ENCODE measurements around the gene ANKRD40.

The ANKRD40 gene

GRCh38 chr17:50696365-50696879 lies 11.3 kb downstream of the ANKRD40 start:
- no peak for DNase-seq (ENCODE audit: low read depth)
- no peak for TF ChIP-seq CTCF (IDR thresholded peaks at IDR 0.05; ENCODE audit: low read depth, low read length)
- no peak for TF ChIP-seq POLR2A (IDR thresholded peaks at IDR 0.05; ENCODE audit: extremely low read depth, insufficient read length)
- TF ChIP-seq, protein P1, sequence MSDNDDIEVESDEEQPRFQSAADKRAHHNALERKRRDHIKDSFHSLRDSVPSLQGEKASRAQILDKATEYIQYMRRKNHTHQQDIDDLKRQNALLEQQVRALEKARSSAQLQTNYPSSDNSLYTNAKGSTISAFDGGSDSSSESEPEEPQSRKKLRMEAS (IDR thresholded peaks at IDR 0.05; ENCODE audit: low read depth, low read length) = no peak
- TF ChIP-seq MYC (IDR thresholded peaks at IDR 0.05; ENCODE audit: low read depth, low read length) = no peak
- no peak overlapping the region for H3K4me3 ChIP-seq (ENCODE audit: low read depth, low read length)

DNA sequence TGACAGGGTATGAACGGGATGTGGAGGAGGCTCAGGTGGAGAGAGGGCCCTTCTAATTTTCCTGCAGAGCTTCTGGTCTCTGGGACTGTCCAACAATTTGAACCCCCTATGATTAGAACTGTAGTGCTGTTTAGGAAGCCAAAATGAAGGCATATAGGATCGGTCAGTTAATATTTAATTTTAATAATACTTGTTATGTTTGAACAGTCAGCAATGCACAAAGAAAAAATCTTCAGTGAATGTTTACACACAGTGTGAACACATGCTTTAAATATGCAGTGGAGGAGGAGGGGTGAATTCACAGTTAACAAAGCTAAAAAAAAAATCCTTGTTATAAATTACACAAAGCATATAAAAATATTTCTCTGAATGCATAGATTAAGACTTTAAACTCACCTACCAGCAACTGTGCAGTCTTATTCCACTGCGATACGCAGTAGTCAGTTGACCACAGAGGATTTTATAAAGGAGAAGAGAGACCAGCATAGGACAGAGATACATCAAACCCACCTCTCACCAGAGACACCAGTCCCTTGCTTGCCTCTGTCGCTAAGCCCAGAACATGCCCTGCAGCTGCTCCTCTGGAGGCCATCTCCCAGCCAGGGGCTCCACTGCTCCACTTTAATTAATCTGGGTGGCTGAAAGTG lies 14.6 kb downstream of the ANKRD40 start:
- no peak for TF ChIP-seq POLR2A (IDR thresholded peaks at IDR 0.05; ENCODE audit: extremely low read depth, insufficient read length)
- TF ChIP-seq, protein P1 (IDR thresholded peaks at IDR 0.05; ENCODE audit: low read depth, low read length) = no peak
- no peak for TF ChIP-seq CTCF (IDR thresholded peaks at IDR 0.05; ENCODE audit: low read depth, low read length)
- TF ChIP-seq MYC (IDR thresholded peaks at IDR 0.05; ENCODE audit: low read depth, low read length) = no peak
- DNase-seq (ENCODE audit: low read depth) = no peak
- H3K4me3 ChIP-seq (ENCODE audit: low read depth, low read length) = no peak overlapping the region

DNA sequence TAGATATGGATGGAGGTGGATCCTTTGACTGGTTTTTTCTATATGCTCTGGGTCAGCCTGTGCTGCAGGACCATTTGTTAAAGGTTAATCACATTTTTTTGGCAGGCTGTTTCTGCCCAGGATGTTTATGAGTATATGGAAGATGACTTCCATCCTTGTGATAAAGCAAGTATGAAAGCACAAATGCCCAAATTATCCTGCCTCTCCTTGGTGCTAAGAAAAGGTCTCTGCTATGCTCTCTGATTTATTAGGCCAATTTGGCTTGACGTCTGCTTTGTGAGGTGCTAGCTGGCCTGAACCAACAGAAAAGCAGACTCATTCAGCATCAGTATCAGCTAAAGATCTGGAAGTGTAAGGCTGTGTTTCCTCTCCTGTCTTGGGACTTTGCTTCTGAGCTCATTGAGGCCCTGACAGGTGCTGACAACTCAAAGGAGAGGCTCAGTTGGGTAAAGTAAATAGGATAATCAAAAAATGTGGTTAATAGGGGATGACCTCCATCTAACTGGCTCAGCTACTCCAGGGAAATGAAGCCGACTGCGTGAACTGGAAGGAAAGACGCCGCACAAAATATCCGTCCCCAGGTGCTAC lies 15.2 kb downstream of the ANKRD40 start:
- no peak for DNase-seq (ENCODE audit: low read depth)
- no peak for TF ChIP-seq MYC (IDR thresholded peaks at IDR 0.05; ENCODE audit: low read depth, low read length)
- H3K4me3 ChIP-seq (ENCODE audit: low read depth, low read length) = no peak overlapping the region

DNA sequence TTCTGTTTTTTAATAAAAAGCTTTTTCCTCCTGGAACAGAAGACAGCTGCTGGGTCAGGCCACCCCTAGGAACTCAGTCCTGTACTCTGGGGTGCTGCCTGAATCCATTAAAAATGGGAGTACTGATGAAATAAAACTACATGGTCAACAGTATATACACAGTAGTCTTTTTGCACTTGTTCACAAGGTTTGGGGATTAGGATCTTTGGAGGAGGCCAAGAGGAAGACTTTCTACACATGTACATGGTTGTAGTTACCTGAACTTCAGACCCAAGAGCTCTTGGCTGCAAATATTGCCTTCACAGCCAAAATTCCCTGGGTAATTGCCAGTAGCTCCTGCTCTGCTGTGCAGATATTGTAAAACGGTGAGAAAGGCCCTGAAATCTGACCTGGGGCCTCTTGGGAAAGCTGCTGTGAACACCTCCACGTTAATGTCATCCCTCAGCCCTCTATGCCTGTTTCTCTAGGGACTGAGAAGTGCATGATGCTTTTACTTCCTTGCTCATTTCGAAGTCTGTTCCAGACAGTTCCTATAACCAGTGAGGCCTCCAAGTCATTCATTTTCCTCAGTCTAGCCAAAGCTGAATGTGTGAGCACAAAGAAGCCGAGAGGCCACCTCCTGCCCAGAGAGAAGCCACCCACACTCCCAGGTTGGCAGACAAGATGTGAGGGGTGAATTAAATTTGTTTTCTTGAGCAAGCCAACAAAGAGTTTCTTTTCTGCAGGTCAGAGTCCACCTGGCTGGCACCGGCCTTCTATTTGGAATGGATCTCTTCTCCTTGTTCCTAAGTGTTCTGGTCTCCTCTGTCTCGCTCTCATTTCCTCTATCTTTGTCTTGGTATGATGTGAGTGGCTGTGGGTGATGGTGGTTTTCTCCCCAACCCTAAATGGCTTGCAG lies 15.9 kb downstream of the ANKRD40 start:
- TF ChIP-seq MYC (IDR thresholded peaks at IDR 0.05; ENCODE audit: low read depth, low read length) (no peak), POLR2A (IDR thresholded peaks at IDR 0.05; ENCODE audit: extremely low read depth, insufficient read length) (no peak), CTCF (IDR thresholded peaks at IDR 0.05; ENCODE audit: low read depth, low read length) (no peak)
- TF ChIP-seq, protein P1 (IDR thresholded peaks at IDR 0.05; ENCODE audit: low read depth, low read length) = no peak
- no peak for DNase-seq (ENCODE audit: low read depth)
- no peak overlapping the region for H3K4me3 ChIP-seq (ENCODE audit: low read depth, low read length)

- TF ChIP-seq POLR2A (IDR thresholded peaks at IDR 0.05; ENCODE audit: extremely low read depth, insufficient read length) (no peak), CTCF (IDR thresholded peaks at IDR 0.05; ENCODE audit: low read depth, low read length) (no peak)
- TF ChIP-seq, protein P1 (IDR thresholded peaks at IDR 0.05; ENCODE audit: low read depth, low read length) = no peak
- no peak overlapping the region for H3K4me3 ChIP-seq (ENCODE audit: low read depth, low read length)
- no peak for DNase-seq (ENCODE audit: low read depth)
These were observed 16.7 kb downstream of the ANKRD40 start for GRCh38 chr17:50690887-50691549.
